Measurements from ENCODE around the gene SH2D4B.

GRCh38 chr10:80502621-80503583, 34.8 kb upstream of the SH2D4B start:
- TF ChIP-seq TSHZ2 (CRISPR knock-in tag; IDR thresholded peaks at IDR 0.05): no peak
- TF ChIP-seq RARB (CRISPR knock-in tag; IDR thresholded peaks at IDR 0.05): no peak
